GM12892 (cell line): ENCODE data around the gene ZNF232.
"Not testable (repeated sequence)": the region's sequence is repeated elsewhere in the genome, so short reads cannot be mapped to it uniquely, and the experiment has no call there.

Experiments used
- POLR2A ChIP-seq: IDR thresholded peaks from 2 replicates; pipeline ENCODE4 v1.6.1; 2011; ENCODE audit warnings: low read depth, low read length, control low read depth
- POLR2AphosphoS5 ChIP-seq: IDR thresholded peaks from 2 replicates; pipeline ENCODE4 v1.6.1; 2011; ENCODE audit warnings: low read depth, low read length, control low read depth

DNA sequence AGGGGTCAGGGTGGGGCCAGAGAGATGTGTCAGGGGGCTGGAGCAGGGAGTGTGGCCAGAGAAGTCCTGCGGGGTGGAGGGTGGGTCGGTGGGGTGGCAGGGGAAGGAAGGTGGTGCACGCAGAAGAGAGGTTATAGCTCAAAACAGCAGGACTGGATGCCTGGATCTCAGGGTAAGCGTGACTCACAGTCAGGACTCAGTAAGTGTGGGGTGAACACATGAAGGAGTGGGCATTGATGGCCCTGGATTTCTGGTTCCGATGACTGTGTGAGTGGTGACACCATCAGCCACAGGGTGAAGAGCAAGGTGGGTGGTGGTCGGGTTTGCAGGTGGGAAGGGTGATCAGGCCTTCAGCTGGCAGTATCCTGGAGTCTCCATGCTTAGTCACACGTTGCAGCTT is 10.4 kb upstream of the ZNF232 start:
- TF ChIP-seq POLR2A, POLR2AphosphoS5: not testable (repeated sequence)
